Thoracic aorta (tissue), 2 donors: ENCODE results near the gene WAC. TPM values are rescaled to one million over a fixed set of nuclear protein-coding genes. Genes with fewer than 3 reads are reported as not detected.

Source experiments
- ATAC-seq: fragments of 150-250 bp; one replicate; pipeline ENCODE4 v1.8.0; 2017; ENCODE audit warnings: low read depth; ENCODE audit not compliant: insufficient number of reproducible peaks, low FRiP score
- DNase-seq: peaks from one replicate; pipeline ENCODE4 v3.0.0-alpha.2; 2020; ENCODE audit warnings: low spot score
- H3K27ac ChIP-seq, 2 donors: fragments of 200-600 bp; sonication (generic); 1 replicate in 1 of 2; 2 replicates in 1 of 2; pipeline ENCODE4 v1.5.1; 2016; ENCODE audit warnings: mild to moderate bottlenecking in 2 of 2, moderate library complexity in 2 of 2
- H3K27me3 ChIP-seq: fragments of 200-600 bp; sonication (generic); replicated peaks from 2 replicates; pipeline ENCODE4 v1.6.0; 2016; ENCODE audit warnings: mild to moderate bottlenecking; ENCODE audit not compliant: insufficient read depth
- H3K36me3 ChIP-seq: fragments of 200-600 bp; sonication (generic); one replicate; pipeline ENCODE4 v1.5.1; 2016
- H3K4me1 ChIP-seq, 2 donors: fragments of 200-600 bp; sonication (generic); 1 replicate in 1 of 2; 2 replicates in 1 of 2; pipeline versions ENCODE4 v1.5.1 to v1.6.0; 2016; ENCODE audit warnings: low read depth in 2 of 2, mild to moderate bottlenecking in 1 of 2; ENCODE audit not compliant: control insufficient read depth in 1 of 2
- H3K4me3 ChIP-seq: fragments of 200-600 bp; sonication (generic); 2 replicates; pipeline ENCODE4 v1.5.1; 2016; ENCODE audit warnings: mild to moderate bottlenecking
- H3K9me3 ChIP-seq: fragments of 200-600 bp; sonication (generic); 2 replicates; pipeline ENCODE4 v1.5.1; 2016
- total RNA-seq, 2 donors: library from RNA; depleted of rRNA; stranded (reverse); fragments of >200 nt; gene quantifications; one replicate each; pipeline versions ENCODE4 v1.1.0 to v1.2.3, GENCODE V29; 2016
- TF ChIP-seq, protein P1 (sequence below): fragments of 200-600 bp; sonication (generic); IDR thresholded peaks from one replicate; pipeline ENCODE4 v1.5.1; 2019; ENCODE audit warnings: antibody characterized with exemption

WAC gene
- total RNA-seq, 2 donors from 2014 or later, result 102 to 142 TPM

DNA sequence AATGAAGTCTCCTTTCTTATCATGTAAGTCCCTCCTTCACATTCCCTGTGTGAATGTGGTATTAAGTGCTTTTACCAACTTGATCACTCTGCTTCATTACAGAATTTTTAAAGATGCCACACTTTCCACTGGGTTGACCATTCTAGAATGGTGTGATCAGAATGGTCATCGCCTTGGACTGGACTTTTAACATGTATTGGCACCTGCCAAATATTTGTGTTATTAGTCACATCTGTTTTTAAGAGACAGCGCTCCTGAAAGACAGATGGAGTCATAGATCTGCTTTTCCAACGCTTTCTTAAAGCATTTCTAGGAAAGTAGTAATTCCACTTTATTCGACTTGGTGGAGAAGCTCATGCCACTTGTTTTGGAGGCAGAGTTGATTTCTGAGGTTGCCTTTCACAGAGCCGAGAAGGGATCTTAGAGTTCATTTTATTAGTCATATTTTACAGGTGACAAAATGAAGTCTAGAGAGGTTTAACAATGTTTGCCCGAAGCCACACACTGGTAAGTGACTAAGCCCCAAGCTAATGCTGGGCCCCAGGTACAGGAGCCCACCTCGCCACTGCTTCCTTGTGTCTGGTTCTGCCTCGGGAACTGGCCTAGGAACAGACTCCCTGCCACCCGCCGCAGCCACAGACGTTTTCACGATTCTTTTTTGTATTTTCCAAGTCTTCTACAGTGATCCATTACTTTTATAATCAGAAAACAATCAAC is 134.0 kb downstream of the WAC start:
- TF ChIP-seq, protein P1, sequence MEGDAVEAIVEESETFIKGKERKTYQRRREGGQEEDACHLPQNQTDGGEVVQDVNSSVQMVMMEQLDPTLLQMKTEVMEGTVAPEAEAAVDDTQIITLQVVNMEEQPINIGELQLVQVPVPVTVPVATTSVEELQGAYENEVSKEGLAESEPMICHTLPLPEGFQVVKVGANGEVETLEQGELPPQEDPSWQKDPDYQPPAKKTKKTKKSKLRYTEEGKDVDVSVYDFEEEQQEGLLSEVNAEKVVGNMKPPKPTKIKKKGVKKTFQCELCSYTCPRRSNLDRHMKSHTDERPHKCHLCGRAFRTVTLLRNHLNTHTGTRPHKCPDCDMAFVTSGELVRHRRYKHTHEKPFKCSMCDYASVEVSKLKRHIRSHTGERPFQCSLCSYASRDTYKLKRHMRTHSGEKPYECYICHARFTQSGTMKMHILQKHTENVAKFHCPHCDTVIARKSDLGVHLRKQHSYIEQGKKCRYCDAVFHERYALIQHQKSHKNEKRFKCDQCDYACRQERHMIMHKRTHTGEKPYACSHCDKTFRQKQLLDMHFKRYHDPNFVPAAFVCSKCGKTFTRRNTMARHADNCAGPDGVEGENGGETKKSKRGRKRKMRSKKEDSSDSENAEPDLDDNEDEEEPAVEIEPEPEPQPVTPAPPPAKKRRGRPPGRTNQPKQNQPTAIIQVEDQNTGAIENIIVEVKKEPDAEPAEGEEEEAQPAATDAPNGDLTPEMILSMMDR, result no peak
- no peak for ATAC-seq
- H3K27ac ChIP-seq, result no peak overlapping the region
- H3K4me1 ChIP-seq, result peaks cover 4 to 20% of the 10 kb centered on the region in 2 donors
- DNase-seq, result no peak
- no peaks in the 10 kb centered on the region for H3K27me3 ChIP-seq
- H3K36me3 ChIP-seq, result no peaks in the 10 kb centered on the region
- no peaks in the 10 kb centered on the region for H3K9me3 ChIP-seq
- no peak overlapping the region for H3K4me3 ChIP-seq

DNA sequence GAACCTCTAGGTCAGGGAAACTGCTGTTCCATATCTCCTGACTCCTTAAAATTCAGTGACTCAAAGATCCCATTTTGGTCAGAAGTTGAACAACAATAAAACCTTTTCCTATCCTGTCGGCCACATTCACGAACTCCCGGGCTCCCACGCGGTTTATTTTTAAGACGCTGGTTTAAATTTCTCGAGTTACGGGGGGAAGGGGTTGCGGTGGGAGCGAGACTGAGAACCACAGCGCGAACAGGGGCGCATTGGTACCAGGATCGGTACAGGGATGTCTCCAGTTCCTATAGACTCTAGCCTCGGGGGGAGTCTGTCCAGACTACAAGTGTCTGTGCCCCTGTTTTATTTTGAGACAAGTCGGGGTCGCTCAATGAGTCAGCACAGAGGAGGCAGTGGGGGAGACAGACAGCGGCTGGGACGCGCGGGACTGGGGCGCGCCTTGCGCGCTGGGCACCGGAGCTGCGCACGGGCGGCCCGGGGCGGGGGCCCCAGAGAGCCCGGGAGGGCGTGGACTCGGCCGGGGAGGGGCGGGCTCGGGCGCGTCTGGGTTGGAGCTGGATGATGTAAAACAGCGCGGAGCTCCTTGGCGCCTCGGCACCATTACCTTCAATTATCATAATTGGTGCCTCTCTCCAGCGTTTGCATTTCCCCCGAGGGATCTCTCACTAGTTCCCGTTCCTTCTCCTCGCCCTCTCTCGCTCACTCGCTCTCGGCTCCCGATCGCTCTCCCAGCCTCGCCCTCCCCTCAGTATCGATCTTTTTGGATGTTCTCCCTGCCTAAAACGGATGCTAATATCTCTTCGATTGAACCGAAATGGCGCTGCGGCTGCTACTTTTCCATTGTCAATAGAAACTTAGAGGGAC is 135.7 kb downstream of the WAC start:
- Histone ChIP-seq H3K4me1 (peaks cover 4 to 19% of the 10 kb centered on the region in 2 donors), H3K4me3 (peak overlapping the region; percentile 81), H3K27me3 (no peaks in the 10 kb centered on the region), H3K9me3 (no peaks in the 10 kb centered on the region), H3K27ac (peak overlapping the region in 1 of 2 donors; percentile 66), H3K36me3 (no peaks in the 10 kb centered on the region)
- no peak for DNase-seq
- no peak for ATAC-seq
- TF ChIP-seq, protein P1, result no peak

DNA sequence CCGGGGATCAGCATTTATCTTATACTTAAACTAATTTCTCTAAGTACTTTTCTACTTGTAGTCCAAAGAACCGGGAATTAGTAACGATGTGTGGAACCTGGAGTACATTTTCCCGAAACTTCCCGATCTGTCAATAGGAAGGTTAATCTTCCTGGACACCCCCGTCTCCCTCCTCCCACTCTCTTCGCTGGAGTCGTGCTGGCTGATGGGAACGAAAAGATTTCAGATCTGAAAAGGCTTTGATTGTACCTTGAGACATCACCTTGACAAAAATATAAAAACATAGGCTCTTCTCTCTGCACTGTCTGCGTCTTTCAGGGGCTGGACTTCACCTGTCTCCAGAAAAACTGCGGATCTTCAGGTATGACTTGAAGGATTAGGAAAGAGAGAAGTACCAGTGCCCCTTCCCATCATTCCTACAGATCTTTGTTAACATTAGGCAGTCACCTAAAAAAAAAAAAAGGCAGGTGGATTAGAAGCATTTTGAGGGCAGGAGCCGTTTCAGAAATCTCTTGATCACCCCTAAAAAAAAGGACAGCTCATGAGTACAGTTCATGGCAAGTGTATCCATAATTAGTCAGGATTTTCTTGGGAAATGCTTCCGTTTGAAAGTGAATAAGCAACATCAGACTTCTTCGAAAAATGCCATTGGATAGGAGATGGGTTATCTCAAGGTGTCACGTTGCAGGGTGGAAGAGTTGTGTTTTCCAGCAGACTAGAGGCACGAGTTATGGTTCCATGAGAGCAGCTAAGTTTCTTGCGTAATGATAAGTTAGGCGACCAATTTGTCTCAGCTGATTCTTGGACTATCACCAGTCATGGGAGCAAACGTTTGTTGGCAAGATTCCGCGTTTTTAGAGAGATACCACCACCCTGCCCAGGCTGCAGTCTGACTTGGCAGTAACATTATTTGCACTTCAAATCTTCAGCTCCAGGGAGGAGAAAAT is 136.6 kb downstream of the WAC start:
- no peaks in the 10 kb centered on the region for H3K9me3 ChIP-seq

More for the DNA sequence above, 136.6 kb downstream of the WAC start:
- H3K27me3 ChIP-seq, result no peaks in the 10 kb centered on the region
- peak overlapping the region; percentile 81 for H3K4me3 ChIP-seq
- peaks cover 0 to 10% of the 10 kb centered on the region in 2 donors for H3K4me1 ChIP-seq
- no peaks in the 10 kb centered on the region for H3K36me3 ChIP-seq
- ATAC-seq (no peak), DNase-seq (no peak)
- no peak overlapping the region for H3K27ac ChIP-seq
- TF ChIP-seq, protein P1, result no peak

Other genes with a start within 250 kb of the WAC start
- gene MPP7, start 230.1 kb upstream of the WAC start, total RNA-seq, result 10 to 100 TPM; 28.2 to 48.5 TPM
- 10 to 100 TPM; 14.9 to 24.8 TPM for gene BAMBI, start 144.4 kb downstream of the WAC start, total RNA-seq